ENCODE results near the gene FBXO46.
A peak's percentile ranks its signal among the peaks of the same experiment; 100 is the strongest.

Gene FBXO46

DNA sequence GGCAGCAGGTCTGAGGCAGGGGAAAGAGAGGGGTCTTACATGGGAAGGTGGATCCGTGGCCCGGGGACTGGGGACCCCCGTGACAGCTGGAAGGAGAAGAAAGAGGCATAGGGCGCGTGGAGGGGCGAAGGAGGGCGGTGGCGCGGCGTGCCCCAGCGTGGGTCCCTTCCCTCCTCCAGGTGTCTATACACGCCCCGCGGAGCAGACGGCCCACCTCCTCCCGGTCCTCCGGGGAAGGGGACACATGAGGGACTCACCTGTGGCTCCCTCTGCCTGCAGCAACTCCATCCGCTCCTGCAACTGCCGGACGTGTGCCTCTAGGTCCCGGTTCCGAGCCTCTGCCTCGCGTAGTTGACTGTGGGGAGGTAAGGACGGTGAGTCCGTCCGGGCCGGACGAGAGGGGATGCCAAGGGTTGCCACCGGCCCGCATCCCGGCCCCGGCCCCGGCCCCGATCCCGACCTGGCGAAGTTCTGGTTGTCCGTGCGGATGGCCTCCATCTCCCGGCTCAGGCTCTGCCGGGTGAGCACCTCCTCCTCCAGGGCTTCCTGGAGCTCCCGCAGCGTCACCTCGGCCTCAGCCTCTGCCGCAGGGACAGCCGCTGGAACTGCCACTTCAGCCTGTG lies 40.7 kb upstream of the FBXO46 start:
- peak overlapping the region; percentile 60 for H3K9ac ChIP-seq (ENCODE audit: low read depth, low read length, poor library complexity, severe bottlenecking)

DNA sequence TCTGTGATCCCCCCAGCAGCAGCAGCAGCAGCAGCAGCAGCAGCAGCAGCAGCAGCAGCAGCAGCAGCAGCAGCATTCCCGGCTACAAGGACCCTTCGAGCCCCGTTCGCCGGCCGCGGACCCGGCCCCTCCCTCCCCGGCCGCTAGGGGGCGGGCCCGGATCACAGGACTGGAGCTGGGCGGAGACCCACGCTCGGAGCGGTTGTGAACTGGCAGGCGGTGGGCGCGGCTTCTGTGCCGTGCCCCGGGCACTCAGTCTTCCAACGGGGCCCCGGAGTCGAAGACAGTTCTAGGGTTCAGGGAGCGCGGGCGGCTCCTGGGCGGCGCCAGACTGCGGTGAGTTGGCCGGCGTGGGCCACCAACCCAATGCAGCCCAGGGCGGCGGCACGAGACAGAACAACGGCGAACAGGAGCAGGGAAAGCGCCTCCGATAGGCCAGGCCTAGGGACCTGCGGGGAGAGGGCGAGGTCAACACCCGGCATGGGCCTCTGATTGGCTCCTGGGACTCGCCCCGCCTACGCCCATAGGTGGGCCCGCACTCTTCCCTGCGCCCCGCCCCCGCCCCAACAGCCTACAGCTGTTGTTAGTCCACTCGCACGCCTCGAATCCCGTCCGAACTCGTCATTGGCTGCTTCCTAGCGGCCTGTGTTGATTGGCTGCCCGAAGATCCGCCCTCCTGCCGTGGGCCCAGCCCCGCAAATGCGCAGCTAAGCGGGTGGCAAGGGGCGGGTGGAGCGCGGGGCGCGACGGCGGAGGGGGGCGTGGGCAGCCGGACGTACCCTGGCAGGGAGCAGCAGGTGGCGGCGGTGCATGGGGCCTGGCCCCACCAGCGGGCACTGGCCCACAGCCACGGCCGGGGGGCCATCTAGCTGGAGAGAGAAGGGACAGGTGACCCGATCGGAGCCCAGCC lies 39.8 kb upstream of the FBXO46 start:
- H3K79me2 ChIP-seq (ENCODE audit: insufficient read depth, low read length), result peaks cover 9% of the 10 kb centered on the region
- no peaks in the 10 kb centered on the region for H3F3A ChIP-seq (ENCODE audit: low read depth)
- no peaks in the 10 kb centered on the region for H3K36me3 ChIP-seq (ENCODE audit: insufficient read depth, low read length)
- H3K9ac ChIP-seq (ENCODE audit: low read depth, low read length, poor library complexity, severe bottlenecking), result peak overlapping the region; percentile 79
- no peaks in the 10 kb centered on the region for H3K9me2 ChIP-seq (replicated peaks; ENCODE audit: low read depth, low read length)
- no peaks in the 10 kb centered on the region for H3K9me3 ChIP-seq (ENCODE audit: insufficient read depth, low read depth, low read length)
- peak overlapping the region; percentile 85 for H3K4me3 ChIP-seq (ENCODE audit: low read length, poor library complexity, severe bottlenecking)
- peak overlapping the region; percentile 98 for H3K4me2 ChIP-seq (ENCODE audit: low read depth, low read length, poor library complexity, severe bottlenecking)
- no peaks in the 10 kb centered on the region for H3K27me3 ChIP-seq (ENCODE audit: insufficient read depth, low read length, poor library complexity, severe bottlenecking)
- no peak for TF ChIP-seq EZH2phosphoT487 (IDR thresholded peaks at IDR 0.05; ENCODE audit: borderline replicate concordance)
- TF ChIP-seq, protein P1, sequence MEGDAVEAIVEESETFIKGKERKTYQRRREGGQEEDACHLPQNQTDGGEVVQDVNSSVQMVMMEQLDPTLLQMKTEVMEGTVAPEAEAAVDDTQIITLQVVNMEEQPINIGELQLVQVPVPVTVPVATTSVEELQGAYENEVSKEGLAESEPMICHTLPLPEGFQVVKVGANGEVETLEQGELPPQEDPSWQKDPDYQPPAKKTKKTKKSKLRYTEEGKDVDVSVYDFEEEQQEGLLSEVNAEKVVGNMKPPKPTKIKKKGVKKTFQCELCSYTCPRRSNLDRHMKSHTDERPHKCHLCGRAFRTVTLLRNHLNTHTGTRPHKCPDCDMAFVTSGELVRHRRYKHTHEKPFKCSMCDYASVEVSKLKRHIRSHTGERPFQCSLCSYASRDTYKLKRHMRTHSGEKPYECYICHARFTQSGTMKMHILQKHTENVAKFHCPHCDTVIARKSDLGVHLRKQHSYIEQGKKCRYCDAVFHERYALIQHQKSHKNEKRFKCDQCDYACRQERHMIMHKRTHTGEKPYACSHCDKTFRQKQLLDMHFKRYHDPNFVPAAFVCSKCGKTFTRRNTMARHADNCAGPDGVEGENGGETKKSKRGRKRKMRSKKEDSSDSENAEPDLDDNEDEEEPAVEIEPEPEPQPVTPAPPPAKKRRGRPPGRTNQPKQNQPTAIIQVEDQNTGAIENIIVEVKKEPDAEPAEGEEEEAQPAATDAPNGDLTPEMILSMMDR (conservative IDR thresholded peaks at IDR 0.05; ENCODE audit: low read length), result peak; percentile 81
- H3K4me1 ChIP-seq (ENCODE audit: insufficient read depth, low read length, poor library complexity, severe bottlenecking), result peaks cover 5% of the 10 kb centered on the region
- peak overlapping the region; percentile 71 for H2AFZ ChIP-seq (ENCODE audit: low read length)
- no peaks in the 10 kb centered on the region for H4K20me1 ChIP-seq (ENCODE audit: insufficient read depth, low read length, poor library complexity, severe bottlenecking)

More for the DNA sequence above, 40.7 kb upstream of the FBXO46 start:
- peaks cover 9% of the 10 kb centered on the region for H3K79me2 ChIP-seq (ENCODE audit: insufficient read depth, low read length)
- H3K9me3 ChIP-seq (ENCODE audit: insufficient read depth, low read depth, low read length), result no peaks in the 10 kb centered on the region
- H3K36me3 ChIP-seq (ENCODE audit: insufficient read depth, low read length), result no peaks in the 10 kb centered on the region
- no peak overlapping the region for H2AFZ ChIP-seq (ENCODE audit: low read length)
- no peaks in the 10 kb centered on the region for H3F3A ChIP-seq (ENCODE audit: low read depth)
- H3K4me3 ChIP-seq (ENCODE audit: low read length, poor library complexity, severe bottlenecking), result peak overlapping the region; percentile 85
- no peaks in the 10 kb centered on the region for H4K20me1 ChIP-seq (ENCODE audit: insufficient read depth, low read length, poor library complexity, severe bottlenecking)
- no peaks in the 10 kb centered on the region for H3K27me3 ChIP-seq (ENCODE audit: insufficient read depth, low read length, poor library complexity, severe bottlenecking)
- H3K4me2 ChIP-seq (ENCODE audit: low read depth, low read length, poor library complexity, severe bottlenecking), result peak overlapping the region; percentile 98
- no peak for TF ChIP-seq EZH2phosphoT487 (IDR thresholded peaks at IDR 0.05; ENCODE audit: borderline replicate concordance)
- TF ChIP-seq, protein P1 (conservative IDR thresholded peaks at IDR 0.05; ENCODE audit: low read length), result no peak
- no peaks in the 10 kb centered on the region for H3K9me2 ChIP-seq (replicated peaks; ENCODE audit: low read depth, low read length)
- peaks cover 5% of the 10 kb centered on the region for H3K4me1 ChIP-seq (ENCODE audit: insufficient read depth, low read length, poor library complexity, severe bottlenecking)

DNA sequence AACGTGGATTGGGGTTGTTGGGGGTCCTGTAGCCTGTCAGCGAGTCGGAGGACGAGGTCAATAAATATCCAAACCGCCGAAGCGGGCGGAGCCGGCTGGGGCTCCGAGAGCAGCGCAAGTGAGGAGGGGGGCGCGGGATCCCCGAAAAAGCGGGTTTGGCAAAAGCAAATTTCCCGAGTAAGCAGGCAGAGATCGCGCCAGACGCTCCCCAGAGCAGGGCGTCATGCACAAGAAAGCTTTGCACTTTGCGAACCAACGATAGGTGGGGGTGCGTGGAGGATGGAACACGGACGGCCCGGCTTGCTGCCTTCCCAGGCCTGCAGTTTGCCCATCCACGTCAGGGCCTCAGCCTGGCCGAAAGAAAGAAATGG lies 39.1 kb upstream of the FBXO46 start:
- Histone ChIP-seq H3F3A (ENCODE audit: low read depth) (no peaks in the 10 kb centered on the region), H3K36me3 (ENCODE audit: insufficient read depth, low read length) (no peaks in the 10 kb centered on the region), H3K27me3 (ENCODE audit: insufficient read depth, low read length, poor library complexity, severe bottlenecking) (no peaks in the 10 kb centered on the region), H3K9ac (ENCODE audit: low read depth, low read length, poor library complexity, severe bottlenecking) (peak overlapping the region; percentile 79), H3K4me2 (ENCODE audit: low read depth, low read length, poor library complexity, severe bottlenecking) (peak overlapping the region; percentile 98), H2AFZ (ENCODE audit: low read length) (peak overlapping the region; percentile 71), H3K9me2 (replicated peaks; ENCODE audit: low read depth, low read length) (no peaks in the 10 kb centered on the region), H3K4me3 (ENCODE audit: low read length, poor library complexity, severe bottlenecking) (peak overlapping the region; percentile 85), H3K4me1 (ENCODE audit: insufficient read depth, low read length, poor library complexity, severe bottlenecking) (peaks cover 5% of the 10 kb centered on the region), H3K79me2 (ENCODE audit: insufficient read depth, low read length) (peaks cover 9% of the 10 kb centered on the region), H4K20me1 (ENCODE audit: insufficient read depth, low read length, poor library complexity, severe bottlenecking) (no peaks in the 10 kb centered on the region), H3K9me3 (ENCODE audit: insufficient read depth, low read depth, low read length) (no peaks in the 10 kb centered on the region)
- TF ChIP-seq, protein P1 (conservative IDR thresholded peaks at IDR 0.05; ENCODE audit: low read length), result no peak
- no peak for TF ChIP-seq EZH2phosphoT487 (IDR thresholded peaks at IDR 0.05; ENCODE audit: borderline replicate concordance)

Data from Loucy (cell line).